ENCODE measurements around the gene SLCO3A1. TPM values are rescaled to one million over a fixed set of nuclear protein-coding genes. Genes with fewer than 3 reads are reported as not detected.
A peak's percentile ranks its signal among the peaks of the same experiment; 100 is the strongest.
"Not testable (repeated sequence)": the region's sequence is repeated elsewhere in the genome, so short reads cannot be mapped to it uniquely, and the experiment has no call there.

The SLCO3A1 gene
- total RNA-seq, 1 experiment from 2014 or later, result 9.1 TPM

- ChIA-PET CTCF (interaction anchor here (1.4 kb wide), 1 partner anchor 89 kb away, joined by 3 read pairs; no protein-coding TSS in a partner anchor), POLR2A (interaction anchor here (0.6 kb wide), 1 partner anchor 812 kb away, joined by 4 read pairs; no protein-coding TSS in a partner anchor)
- H3K4me1 Mint-ChIP-seq, result peaks cover 20% of the 10 kb centered on the region
- H3K4me3 Mint-ChIP-seq; H3K36me3 Mint-ChIP-seq; H3K27me3 Mint-ChIP-seq (ENCODE audit: low read depth); ATAC-seq; H3K27ac Mint-ChIP-seq; DNase-seq (ENCODE audit: low spot score): not testable (repeated sequence)
- H3K9me3 Mint-ChIP-seq, result peaks cover 11% of the 10 kb centered on the region
- peak; percentile 54 for TF ChIP-seq NFYB (CRISPR knock-in tag; conservative IDR thresholded peaks at IDR 0.05; ENCODE audit: low read depth)
These were observed 110.2 kb downstream of the SLCO3A1 start for GRCh38 chr15:91963747-91964146.

GRCh38 chr15:91965501-91966193 is 112.1 kb downstream of the SLCO3A1 start:
- no peak overlapping the region for H3K27ac Mint-ChIP-seq
- peaks cover 11% of the 10 kb centered on the region for H3K9me3 Mint-ChIP-seq
- peaks cover 4% of the 10 kb centered on the region for H3K36me3 Mint-ChIP-seq
- H3K4me1 Mint-ChIP-seq, result peaks cover 20% of the 10 kb centered on the region
- ChIA-PET POLR2A (no interaction called here), CTCF (interaction anchor here (1.0 kb wide), 1 partner anchor 112 kb away, joined by 3 read pairs; no protein-coding TSS in a partner anchor)
- H3K4me3 Mint-ChIP-seq, result no peak overlapping the region
- no peaks in the 10 kb centered on the region for H3K27me3 Mint-ChIP-seq (ENCODE audit: low read depth)
- ATAC-seq (no peak), DNase-seq (ENCODE audit: low spot score) (no peak)
- TF ChIP-seq ATF1 (CRISPR knock-in tag; IDR thresholded peaks at IDR 0.05), result no peak
- TF ChIP-seq NFATC4 (CRISPR knock-in tag; IDR thresholded peaks at IDR 0.05), result no peak

- ATAC-seq, result no peak
- Mint-ChIP-seq H3K4me1 (peaks cover 20% of the 10 kb centered on the region), H3K36me3 (peaks cover 4% of the 10 kb centered on the region), H3K4me3 (no peak overlapping the region), H3K9me3 (peaks cover 11% of the 10 kb centered on the region), H3K27ac (no peak overlapping the region), H3K27me3 (ENCODE audit: low read depth) (no peaks in the 10 kb centered on the region)
- ChIA-PET POLR2A (no interaction called here), CTCF (interaction anchor here (1.0 kb wide), 1 partner anchor 111 kb away, joined by 3 read pairs; no protein-coding TSS in a partner anchor)
- DNase-seq (ENCODE audit: low spot score), result no peak
- TF ChIP-seq KAT7 (CRISPR knock-in tag; IDR thresholded peaks at IDR 0.05; ENCODE audit: borderline replicate concordance) (no peak), ZNF317 (CRISPR knock-in tag; IDR thresholded peaks at IDR 0.05; ENCODE audit: borderline replicate concordance, low read depth) (no peak), JAZF1 (CRISPR knock-in tag; IDR thresholded peaks at IDR 0.05) (no peak), ELF4 (CRISPR knock-in tag; IDR thresholded peaks at IDR 0.05; ENCODE audit: low read depth) (no peak), GRHL2 (CRISPR knock-in tag; IDR thresholded peaks at IDR 0.05; ENCODE audit: insufficient replicate concordance, severe bottlenecking) (no peak), ZBTB21 (CRISPR knock-in tag; IDR thresholded peaks at IDR 0.05; ENCODE audit: borderline replicate concordance) (no peak), ATF3 (CRISPR knock-in tag; conservative IDR thresholded peaks at IDR 0.05) (no peak), SP1 (CRISPR knock-in tag; conservative IDR thresholded peaks at IDR 0.05) (no peak), ZNF396 (CRISPR knock-in tag; IDR thresholded peaks at IDR 0.05; ENCODE audit: borderline replicate concordance) (no peak), SMAD3 (CRISPR knock-in tag; IDR thresholded peaks at IDR 0.05; ENCODE audit: borderline replicate concordance) (no peak), AR (CRISPR knock-in tag; IDR thresholded peaks at IDR 0.05) (no peak)
These were observed 112.7 kb downstream of the SLCO3A1 start for GRCh38 chr15:91966194-91966552.

GRCh38 chr15:91967935-91968606 is 114.6 kb downstream of the SLCO3A1 start:
- ChIA-PET POLR2A (interaction anchor here (0.5 kb wide), 1 partner anchor 438 kb away, joined by 4 read pairs; no protein-coding TSS in a partner anchor), CTCF (interaction anchor here (0.5 to 2.2 kb wide), 23 partner anchors 12 to 156 kb away, joined by 3 to 23 read pairs (median 4); no protein-coding TSS in a partner anchor)
- peaks cover 4% of the 10 kb centered on the region for H3K36me3 Mint-ChIP-seq
- peaks cover 11% of the 10 kb centered on the region for H3K9me3 Mint-ChIP-seq
- ATAC-seq (no peak; the same call in 1 of the 2 replicates), DNase-seq (ENCODE audit: low spot score) (no peak)
- peaks cover 20% of the 10 kb centered on the region for H3K4me1 Mint-ChIP-seq
- no peak overlapping the region for H3K4me3 Mint-ChIP-seq
- no peaks in the 10 kb centered on the region for H3K27me3 Mint-ChIP-seq (ENCODE audit: low read depth)
- no peak overlapping the region; the same call in 1 of the 2 replicates for H3K27ac Mint-ChIP-seq
- TF ChIP-seq NFE2L1 (CRISPR knock-in tag; IDR thresholded peaks at IDR 0.05) (no peak), ZNF423 (CRISPR knock-in tag; IDR thresholded peaks at IDR 0.05) (no peak), OVOL2 (CRISPR knock-in tag; IDR thresholded peaks at IDR 0.05; ENCODE audit: borderline replicate concordance) (no peak)
